A549 (cell line): ENCODE measurements around the gene PCDHB11.

Experiments used
- BHLHE40 ChIP-seq: IDR thresholded peaks from 2 replicates; pipeline ENCODE4 v1.6.1; 2012; ENCODE audit warnings: low read depth, low read length, inconsistent platforms
- CHD2 ChIP-seq: fragments of 150-350 bp; IDR thresholded peaks from 2 replicates; pipeline ENCODE4 v1.6.1; 2014; ENCODE audit warnings: low read length; ENCODE audit not compliant: partially characterized antibody
- CTCF ChIP-seq: fragments of >200 bp; sonication (Bioruptor Twin); formaldehyde crosslinking; IDR thresholded peaks from 3 replicates; pipeline ENCODE4 v1.5.1; 2016
- JUN ChIP-seq, 2 experiments: fragments of >200 bp; sonication (Bioruptor Twin); formaldehyde crosslinking; IDR thresholded peaks; 2 replicates in 1 of 2; 3 replicates in 1 of 2; pipeline ENCODE4 v1.6.1; 2016 to 2017
- JUNB ChIP-seq: fragments of >200 bp; sonication (Bioruptor Twin); formaldehyde crosslinking; IDR thresholded peaks from 2 replicates; pipeline ENCODE4 v1.6.1; 2016
- KDM5A ChIP-seq: fragments of 200-600 bp; sonication (generic); IDR thresholded peaks from 2 replicates; pipeline ENCODE4 v1.6.1; 2016; ENCODE audit warnings: antibody characterized with exemption, mild to moderate bottlenecking
- MAX ChIP-seq: IDR thresholded peaks from 2 replicates; pipeline ENCODE4 v1.6.1; 2012
- RFX5 ChIP-seq: fragments of 450-650 bp; IDR thresholded peaks from 2 replicates; pipeline ENCODE4 v1.7.1; 2014; ENCODE audit warnings: antibody characterized with exemption, mild to moderate bottlenecking, moderate library complexity
- TF ChIP-seq, protein P1 (sequence below): fragments of 200-600 bp; sonication (generic); IDR thresholded peaks from 2 replicates; pipeline ENCODE4 v1.6.1; 2016; ENCODE audit warnings: antibody characterized with exemption, mild to moderate bottlenecking, moderate library complexity

DNA sequence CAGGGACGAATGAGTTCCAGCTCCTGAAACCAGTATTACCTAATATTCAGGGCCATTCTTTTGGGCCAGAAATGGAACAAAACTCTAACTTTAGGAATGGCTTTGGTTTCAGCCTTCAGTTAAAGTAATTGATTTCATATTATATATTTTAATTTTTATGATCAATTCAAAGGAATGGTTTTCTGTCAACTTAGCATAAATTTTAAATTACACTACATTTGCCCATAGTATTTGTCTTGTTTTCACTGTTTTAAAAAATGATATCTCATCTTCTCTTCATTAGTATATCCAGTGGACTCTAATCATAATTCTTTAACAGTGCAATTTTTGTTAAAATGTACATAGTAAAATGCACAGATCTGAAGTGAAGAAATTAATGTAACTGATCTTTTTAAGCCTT is 19.1 kb upstream of the PCDHB11 start:
- TF ChIP-seq JUNB (no peak), CTCF (no peak), CHD2 (no peak), RFX5 (no peak), JUN (IDR thresholded peaks at IDR 0.05) (no peak), KDM5A (no peak), BHLHE40 (no peak), MAX (no peak)
- TF ChIP-seq, protein P1, sequence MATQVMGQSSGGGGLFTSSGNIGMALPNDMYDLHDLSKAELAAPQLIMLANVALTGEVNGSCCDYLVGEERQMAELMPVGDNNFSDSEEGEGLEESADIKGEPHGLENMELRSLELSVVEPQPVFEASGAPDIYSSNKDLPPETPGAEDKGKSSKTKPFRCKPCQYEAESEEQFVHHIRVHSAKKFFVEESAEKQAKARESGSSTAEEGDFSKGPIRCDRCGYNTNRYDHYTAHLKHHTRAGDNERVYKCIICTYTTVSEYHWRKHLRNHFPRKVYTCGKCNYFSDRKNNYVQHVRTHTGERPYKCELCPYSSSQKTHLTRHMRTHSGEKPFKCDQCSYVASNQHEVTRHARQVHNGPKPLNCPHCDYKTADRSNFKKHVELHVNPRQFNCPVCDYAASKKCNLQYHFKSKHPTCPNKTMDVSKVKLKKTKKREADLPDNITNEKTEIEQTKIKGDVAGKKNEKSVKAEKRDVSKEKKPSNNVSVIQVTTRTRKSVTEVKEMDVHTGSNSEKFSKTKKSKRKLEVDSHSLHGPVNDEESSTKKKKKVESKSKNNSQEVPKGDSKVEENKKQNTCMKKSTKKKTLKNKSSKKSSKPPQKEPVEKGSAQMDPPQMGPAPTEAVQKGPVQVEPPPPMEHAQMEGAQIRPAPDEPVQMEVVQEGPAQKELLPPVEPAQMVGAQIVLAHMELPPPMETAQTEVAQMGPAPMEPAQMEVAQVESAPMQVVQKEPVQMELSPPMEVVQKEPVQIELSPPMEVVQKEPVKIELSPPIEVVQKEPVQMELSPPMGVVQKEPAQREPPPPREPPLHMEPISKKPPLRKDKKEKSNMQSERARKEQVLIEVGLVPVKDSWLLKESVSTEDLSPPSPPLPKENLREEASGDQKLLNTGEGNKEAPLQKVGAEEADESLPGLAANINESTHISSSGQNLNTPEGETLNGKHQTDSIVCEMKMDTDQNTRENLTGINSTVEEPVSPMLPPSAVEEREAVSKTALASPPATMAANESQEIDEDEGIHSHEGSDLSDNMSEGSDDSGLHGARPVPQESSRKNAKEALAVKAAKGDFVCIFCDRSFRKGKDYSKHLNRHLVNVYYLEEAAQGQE: no peak
